Measurements from ENCODE around the gene FYCO1.

Gene FYCO1

GRCh38 chr3:45984331-45985312 lies 11.0 kb downstream of the FYCO1 start:
- no peak for DNase-seq (ENCODE audit: low read depth in 3 of 3, low spot score in 1 of 3)

GRCh38 chr3:45983770-45984169 lies 11.9 kb downstream of the FYCO1 start:
- DNase-seq (ENCODE audit: low read depth in 3 of 3, low spot score in 1 of 3): no peak

- DNase-seq (ENCODE audit: low read depth in 3 of 3, low spot score in 1 of 3): no peak
Measured at GRCh38 chr3:45981346-45982074, 14.1 kb downstream of the FYCO1 start.

GRCh38 chr3:45980819-45981218 lies 14.8 kb downstream of the FYCO1 start:
- DNase-seq (ENCODE audit: low read depth in 3 of 3, low spot score in 1 of 3): no peak

GRCh38 chr3:45980229-45980813 lies 15.3 kb downstream of the FYCO1 start:
- no peak for DNase-seq (ENCODE audit: low read depth in 3 of 3, low spot score in 1 of 3)

GRCh38 chr3:45979378-45979777 lies 16.2 kb downstream of the FYCO1 start:
- DNase-seq (ENCODE audit: low read depth in 3 of 3, low spot score in 1 of 3): no peak

GRCh38 chr3:45978006-45978761 lies 17.4 kb downstream of the FYCO1 start:
- no peak for DNase-seq (ENCODE audit: low read depth in 3 of 3, low spot score in 1 of 3)

- DNase-seq (ENCODE audit: low read depth in 3 of 3, low spot score in 1 of 3): peak in 1 of 3 donors; percentile 18
Measured at GRCh38 chr3:45976191-45977091, 19.2 kb downstream of the FYCO1 start.

GRCh38 chr3:45975686-45976085 lies 19.9 kb downstream of the FYCO1 start:
- no peak for DNase-seq (ENCODE audit: low read depth in 3 of 3, low spot score in 1 of 3)

GRCh38 chr3:45974686-45975085 lies 20.9 kb downstream of the FYCO1 start:
- DNase-seq (ENCODE audit: low read depth in 3 of 3, low spot score in 1 of 3): no peak

- DNase-seq (ENCODE audit: low read depth in 3 of 3, low spot score in 1 of 3): no peak
Measured at GRCh38 chr3:45972534-45973402, 22.9 kb downstream of the FYCO1 start.

- DNase-seq (ENCODE audit: low read depth in 3 of 3, low spot score in 1 of 3): no peak
Measured at GRCh38 chr3:45969953-45970352, 25.7 kb downstream of the FYCO1 start.

GRCh38 chr3:45969116-45969515 lies 26.5 kb downstream of the FYCO1 start:
- no peak for DNase-seq (ENCODE audit: low read depth in 3 of 3, low spot score in 1 of 3)

- no peak for DNase-seq (ENCODE audit: low read depth in 3 of 3, low spot score in 1 of 3)
Measured at GRCh38 chr3:45968706-45969105, 26.9 kb downstream of the FYCO1 start.

GRCh38 chr3:45968149-45968548 lies 27.5 kb downstream of the FYCO1 start:
- DNase-seq (ENCODE audit: low read depth in 3 of 3, low spot score in 1 of 3): no peak

- DNase-seq (ENCODE audit: low read depth in 3 of 3, low spot score in 1 of 3): no peak
Measured at GRCh38 chr3:45967724-45968123, 27.9 kb downstream of the FYCO1 start.

GRCh38 chr3:45966950-45967640 lies 28.5 kb downstream of the FYCO1 start:
- DNase-seq (ENCODE audit: low read depth in 3 of 3, low spot score in 1 of 3): no peak

GRCh38 chr3:45966371-45966791 lies 29.2 kb downstream of the FYCO1 start:
- DNase-seq (ENCODE audit: low read depth in 3 of 3, low spot score in 1 of 3): no peak

All from stimulated activated CD4-positive, alpha-beta T cell treated with anti-CD3 and anti-CD28 coated beads, TNF-alpha, amount 100 ng/mL, for 1 hour (primary cell).